Measurements from ENCODE around the gene DNMT1. TPM values are rescaled to one million over a fixed set of nuclear protein-coding genes. Genes with fewer than 3 reads are reported as not detected.

DNMT1 gene
- total RNA-seq, 1 experiment from 2014 or later = 210 TPM

GRCh38 chr19:10135551-10136334 is 59.0 kb downstream of the DNMT1 start (continued):
- TF ChIP-seq ZSCAN18 (CRISPR knock-in tag; IDR thresholded peaks at IDR 0.05) (no peak), TEAD4 (CRISPR knock-in tag; IDR thresholded peaks at IDR 0.05) (no peak), MAX (CRISPR knock-in tag; IDR thresholded peaks at IDR 0.05) (no peak), JUN (CRISPR knock-in tag; IDR thresholded peaks at IDR 0.05) (no peak), JAZF1 (CRISPR knock-in tag; IDR thresholded peaks at IDR 0.05) (no peak), SMAD4 (CRISPR knock-in tag; IDR thresholded peaks at IDR 0.05) (no peak), FOXK1 (CRISPR knock-in tag; IDR thresholded peaks at IDR 0.05) (no peak)

- no peak overlapping the region for H3K27ac Mint-ChIP-seq
- ChIA-PET CTCF (no interaction called here), POLR2A (no interaction called here)
- no peaks in the 10 kb centered on the region for H3K4me1 Mint-ChIP-seq
- H3K36me3 Mint-ChIP-seq = peaks cover 40% of the 10 kb centered on the region
- DNase-seq (ENCODE audit: low spot score) = no peak
- H3K27me3 Mint-ChIP-seq (ENCODE audit: low read depth) = no peaks in the 10 kb centered on the region
- H3K9me3 Mint-ChIP-seq = no peaks in the 10 kb centered on the region
- no peak overlapping the region for H3K4me3 Mint-ChIP-seq
- no peak for ATAC-seq
- no peak for TF ChIP-seq ZNF281 (CRISPR knock-in tag; IDR thresholded peaks at IDR 0.05)
- TF ChIP-seq ZMAT4 (CRISPR knock-in tag; IDR thresholded peaks at IDR 0.05) = no peak
- TF ChIP-seq PREB (CRISPR knock-in tag; IDR thresholded peaks at IDR 0.05; ENCODE audit: borderline replicate concordance) = no peak
- TF ChIP-seq ATF2 (CRISPR knock-in tag; IDR thresholded peaks at IDR 0.05; ENCODE audit: borderline replicate concordance, low read depth) = no peak
- no peak for TF ChIP-seq NFE2L1 (CRISPR knock-in tag; IDR thresholded peaks at IDR 0.05)
- no peak for TF ChIP-seq NFYB (CRISPR knock-in tag; conservative IDR thresholded peaks at IDR 0.05; ENCODE audit: low read depth)
- TF ChIP-seq ZNF263 (CRISPR knock-in tag; IDR thresholded peaks at IDR 0.05; ENCODE audit: low read depth) = no peak
- no peak for TF ChIP-seq PRDM15 (CRISPR knock-in tag; IDR thresholded peaks at IDR 0.05)
- TF ChIP-seq USF1 (CRISPR knock-in tag; IDR thresholded peaks at IDR 0.05) = no peak
- no peak for TF ChIP-seq CTCF (IDR thresholded peaks at IDR 0.05)
- no peak for TF ChIP-seq ZNF416 (CRISPR knock-in tag; IDR thresholded peaks at IDR 0.05)
- no peak for TF ChIP-seq E2F4 (CRISPR knock-in tag; IDR thresholded peaks at IDR 0.05; ENCODE audit: borderline replicate concordance, low read depth)
- TF ChIP-seq NR3C1 (CRISPR knock-in tag; conservative IDR thresholded peaks at IDR 0.05; ENCODE audit: low read depth) = no peak
These were observed 60.7 kb downstream of the DNMT1 start for GRCh38 chr19:10134040-10134439.

All from WTC11 (cell line).